HUDEP-2 (cell line): ENCODE data around the gene LSS.
"Not testable (repeated sequence)": the region's sequence is repeated elsewhere in the genome, so short reads cannot be mapped to it uniquely, and the experiment has no call there.

Experiments
- DNase-seq, 76 experiments: peaks; one replicate each; lab custom pipeline; 2025; ENCODE audit not compliant: unreplicated experiment in 76 of 76; lab: John Stamatoyannopoulos, UW

Gene LSS

GRCh38 chr21:46142582-46143473 lies 85.7 kb downstream of the LSS start:
- DNase-seq: peak in 5 of 76 experiments; percentile 18 to 40 (median 38)

GRCh38 chr21:46141767-46142581 lies 86.6 kb downstream of the LSS start:
- DNase-seq: no peak

- not testable (repeated sequence) for DNase-seq
Observed at GRCh38 chr21:46140352-46141003, 88.1 kb downstream of the LSS start.

- no peak for DNase-seq
Observed at GRCh38 chr21:46139686-46140085, 88.9 kb downstream of the LSS start.

GRCh38 chr21:46138383-46138970 lies 90.1 kb downstream of the LSS start:
- no peak for DNase-seq
